Stimulated activated CD4-positive, alpha-beta T cell treated with anti-CD3 and anti-CD28 coated beads, Interleukin-2, amount 100 ng/mL, for 4 hours (primary cell): Measurements from ENCODE around the gene ZXDC.

Source experiments
- DNase-seq: peaks from one replicate; pipeline ENCODE4 v3.0.0-alpha.2; 2020; ENCODE audit warnings: low read depth

The ZXDC gene

GRCh38 chr3:126475413-126476114 is at the start of gene ZXDC:
Gene ZXDC, minus strand, starts transcription at chr3:126475891. Its CDS starts 26 bp downstream, at chr3:126475865.
- DNase-seq = peak; percentile 90

GRCh38 chr3:126525091-126525852 is 49.6 kb upstream of the ZXDC start:
- DNase-seq = no peak

GRCh38 chr3:126524429-126524988 is 48.8 kb upstream of the ZXDC start:
- DNase-seq = no peak

- DNase-seq = no peak
Observed at GRCh38 chr3:126523745-126524428, 48.2 kb upstream of the ZXDC start, which contains the start of gene CHST13. Gene CHST13, plus strand, starts transcription at chr3:126524155. Its CDS starts 178 bp downstream, at chr3:126524333.

- DNase-seq = peak; percentile 14
Observed at GRCh38 chr3:126522363-126522788, 46.7 kb upstream of the ZXDC start.

- DNase-seq = no peak
Observed at GRCh38 chr3:126521122-126521891, 45.6 kb upstream of the ZXDC start.

- DNase-seq = no peak
Observed at GRCh38 chr3:126519506-126520455, 44.1 kb upstream of the ZXDC start.

- DNase-seq = no peak
Observed at GRCh38 chr3:126518779-126519177, 43.1 kb upstream of the ZXDC start.

GRCh38 chr3:126517986-126518778 is 42.5 kb upstream of the ZXDC start:
- DNase-seq = no peak

GRCh38 chr3:126517291-126517951 is 41.7 kb upstream of the ZXDC start, which contains the start of gene UROC1:
Gene UROC1, minus strand, starts transcription at chr3:126517773. Its CDS starts 54 bp downstream, at chr3:126517719.
- no peak for DNase-seq

- DNase-seq = no peak
Observed at GRCh38 chr3:126516936-126517290, 41.2 kb upstream of the ZXDC start.

- no peak for DNase-seq
Observed at GRCh38 chr3:126516152-126516935, 40.7 kb upstream of the ZXDC start.

- no peak for DNase-seq
Observed at GRCh38 chr3:126515066-126515706, 39.5 kb upstream of the ZXDC start.

- DNase-seq = no peak
Observed at GRCh38 chr3:126514161-126514560, 38.5 kb upstream of the ZXDC start.

GRCh38 chr3:126512916-126513650 is 37.4 kb upstream of the ZXDC start:
- DNase-seq = no peak

GRCh38 chr3:126512026-126512425 is 36.3 kb upstream of the ZXDC start:
- DNase-seq = no peak

GRCh38 chr3:126511291-126511690 is 35.6 kb upstream of the ZXDC start:
- DNase-seq = no peak
